HEK293 (cell line): Measurements from ENCODE around the gene NCKAP5.

ENCODE experiments used
- CTCF ChIP-seq: fragments of 450-650 bp; formaldehyde crosslinking; IDR thresholded peaks from 2 replicates; pipeline ENCODE4 v1.5.1; 2016; ENCODE audit warnings: missing biosample characterization, missing genetic modification characterization
- ELK4 ChIP-seq: IDR thresholded peaks from 2 replicates; pipeline ENCODE4 v1.6.1; 2011; ENCODE audit warnings: mild to moderate bottlenecking, low read depth, low read length, borderline replicate concordance
- GLI2 ChIP-seq: fragments of 450-650 bp; formaldehyde crosslinking; IDR thresholded peaks from 2 replicates; pipeline ENCODE4; 2017; ENCODE audit warnings: missing biosample characterization, missing genetic modification characterization, low read depth, borderline replicate concordance
- GLI4 ChIP-seq: fragments of 450-650 bp; formaldehyde crosslinking; IDR thresholded peaks from 2 replicates; pipeline ENCODE4 v1.5.1; 2016; ENCODE audit warnings: missing biosample characterization, missing genetic modification characterization
- HOXA7 ChIP-seq: sonication (generic); formaldehyde crosslinking; IDR thresholded peaks from 2 replicates; pipeline ENCODE4 v1.8.1; 2022; ENCODE audit warnings: missing genetic modification reagents, borderline replicate concordance
- KLF1 ChIP-seq: fragments of 450-650 bp; formaldehyde crosslinking; IDR thresholded peaks from 2 replicates; pipeline ENCODE4 v1.5.1; 2016; ENCODE audit warnings: missing biosample characterization, missing genetic modification characterization
- OSR2 ChIP-seq: fragments of 450-650 bp; formaldehyde crosslinking; IDR thresholded peaks from 2 replicates; pipeline ENCODE4 v1.5.1; 2016; ENCODE audit warnings: missing biosample characterization, missing genetic modification characterization
- REST ChIP-seq: fragments of 450-650 bp; formaldehyde crosslinking; IDR thresholded peaks from 2 replicates; pipeline ENCODE4 v1.5.1; 2016; ENCODE audit warnings: missing biosample characterization, missing genetic modification characterization
- SALL2 ChIP-seq: fragments of 450-650 bp; formaldehyde crosslinking; IDR thresholded peaks from 2 replicates; pipeline ENCODE4 v1.5.0; 2017; ENCODE audit warnings: missing biosample characterization, mild to moderate bottlenecking, missing genetic modification characterization, borderline replicate concordance
- ZBTB1 ChIP-seq: fragments of 450-650 bp; formaldehyde crosslinking; IDR thresholded peaks from 2 replicates; pipeline ENCODE4 v1.5.1; 2016; ENCODE audit warnings: missing biosample characterization, missing genetic modification characterization
- ZBTB26 ChIP-seq: fragments of 450-650 bp; formaldehyde crosslinking; optimal IDR thresholded peaks from 2 replicates; pipeline ENCODE3; 2016; ENCODE audit warnings: missing biosample characterization, mild to moderate bottlenecking, missing genetic modification characterization
- ZNF16 ChIP-seq: fragments of 450-650 bp; formaldehyde crosslinking; IDR thresholded peaks from 2 replicates; pipeline ENCODE4 v1.5.1; 2016; ENCODE audit warnings: low read depth, missing biosample characterization, missing genetic modification characterization
- ZNF24 ChIP-seq: fragments of 450-650 bp; formaldehyde crosslinking; IDR thresholded peaks from 2 replicates; pipeline ENCODE4 v1.5.1; 2016; ENCODE audit warnings: missing biosample characterization, missing genetic modification characterization
- ZNF280D ChIP-seq: fragments of 450-650 bp; formaldehyde crosslinking; IDR thresholded peaks from 2 replicates; pipeline ENCODE4 v1.5.1; 2016; ENCODE audit warnings: missing biosample characterization, missing genetic modification characterization
- ZNF324 ChIP-seq: fragments of 450-650 bp; formaldehyde crosslinking; IDR thresholded peaks from 2 replicates; pipeline ENCODE4 v1.5.1; 2016; ENCODE audit warnings: missing biosample characterization, missing genetic modification characterization
- ZNF394 ChIP-seq: fragments of 450-650 bp; formaldehyde crosslinking; IDR thresholded peaks from 2 replicates; pipeline ENCODE4 v1.5.1; 2016; ENCODE audit warnings: missing biosample characterization, missing genetic modification characterization, mild to moderate bottlenecking, moderate library complexity, borderline replicate concordance
- ZNF416 ChIP-seq: fragments of 450-650 bp; formaldehyde crosslinking; IDR thresholded peaks from 2 replicates; pipeline ENCODE4 v1.5.1; 2016; ENCODE audit warnings: missing biosample characterization, missing genetic modification characterization
- ZNF510 ChIP-seq: fragments of 450-650 bp; formaldehyde crosslinking; IDR thresholded peaks from 2 replicates; pipeline ENCODE4 v1.5.1; 2018; ENCODE audit warnings: mild to moderate bottlenecking, missing genetic modification characterization, missing biosample characterization; ENCODE audit not compliant: insufficient replicate concordance
- ZNF514 ChIP-seq: fragments of 450-650 bp; formaldehyde crosslinking; IDR thresholded peaks from 2 replicates; pipeline ENCODE4 v1.5.1; 2016; ENCODE audit warnings: missing biosample characterization, missing genetic modification characterization
- ZNF521 ChIP-seq: fragments of 450-650 bp; formaldehyde crosslinking; IDR thresholded peaks from 2 replicates; pipeline ENCODE4 v1.5.1; 2017; ENCODE audit warnings: missing biosample characterization, mild to moderate bottlenecking, missing genetic modification characterization
- ZNF549 ChIP-seq: fragments of 450-650 bp; IDR thresholded peaks from 2 replicates; pipeline ENCODE4 v1.5.1; 2018; ENCODE audit warnings: missing biosample characterization, missing genetic modification characterization, mild to moderate bottlenecking, inconsistent platforms, moderate library complexity
- ZNF558 ChIP-seq: fragments of 450-650 bp; formaldehyde crosslinking; IDR thresholded peaks from 2 replicates; pipeline ENCODE4 v1.5.1; 2016; ENCODE audit warnings: missing biosample characterization, missing genetic modification characterization
- ZNF600 ChIP-seq: fragments of 450-650 bp; formaldehyde crosslinking; IDR thresholded peaks from 2 replicates; pipeline ENCODE4 v1.5.1; 2016; ENCODE audit warnings: missing biosample characterization, missing genetic modification characterization
- ZNF654 ChIP-seq: fragments of 450-650 bp; formaldehyde crosslinking; IDR thresholded peaks from 2 replicates; pipeline ENCODE4 v1.5.1; 2016; ENCODE audit warnings: low read depth, missing biosample characterization, missing genetic modification characterization
- ZNF677 ChIP-seq: fragments of 450-650 bp; IDR thresholded peaks from 2 replicates; pipeline ENCODE4 v1.5.0; 2018; ENCODE audit warnings: missing biosample characterization, mild to moderate bottlenecking, missing genetic modification characterization, moderate library complexity
- ZNF830 ChIP-seq: fragments of 450-650 bp; IDR thresholded peaks from 2 replicates; pipeline ENCODE4 v1.5.0; 2018; ENCODE audit warnings: missing biosample characterization, missing genetic modification characterization, low read depth, mild to moderate bottlenecking, moderate library complexity
- ZNF837 ChIP-seq: fragments of 450-650 bp; formaldehyde crosslinking; IDR thresholded peaks from 2 replicates; pipeline ENCODE4 v1.5.1; 2016; ENCODE audit warnings: missing biosample characterization, missing genetic modification characterization
- ZNF843 ChIP-seq: fragments of 450-650 bp; formaldehyde crosslinking; IDR thresholded peaks from 2 replicates; pipeline ENCODE4 v1.5.1; 2016; ENCODE audit warnings: missing biosample characterization, missing genetic modification characterization
- ZSCAN30 ChIP-seq: fragments of 450-650 bp; IDR thresholded peaks from 2 replicates; pipeline ENCODE4 v1.5.1; 2018; ENCODE audit warnings: missing biosample characterization, mild to moderate bottlenecking, missing genetic modification characterization, moderate library complexity
- ZXDB ChIP-seq: fragments of 450-650 bp; formaldehyde crosslinking; IDR thresholded peaks from 2 replicates; pipeline ENCODE4 v1.5.1; 2016; ENCODE audit warnings: missing biosample characterization, missing genetic modification characterization

Gene NCKAP5

GRCh38 chr2:133266041-133266925, 302.0 kb downstream of the NCKAP5 start (continued):
- TF ChIP-seq ZNF280D (tag by site-specific recombination) (no peak), ZBTB1 (tag by site-specific recombination) (no peak), ZNF600 (no peak), ZNF830 (tag by site-specific recombination) (no peak), ZNF521 (tag by site-specific recombination) (no peak), ZSCAN30 (tag by site-specific recombination) (no peak), OSR2 (no peak), ZXDB (peak; percentile 34; the same call in 1 of the 2 replicates), ZNF16 (tag by site-specific recombination) (no peak), HOXA7 (CRISPR knock-in tag) (no peak), ZNF677 (no peak), GLI2 (tag by site-specific recombination) (no peak), GLI4 (no peak), ZNF416 (no peak), ZNF558 (no peak), ZNF837 (tag by site-specific recombination) (no peak), ZNF843 (no peak), ZNF549 (no peak), ZNF514 (tag by site-specific recombination) (no peak), REST (tag by site-specific recombination) (no peak), ZNF24 (tag by site-specific recombination) (no peak), KLF1 (tag by site-specific recombination) (peak; percentile 46; the same call in 1 of the 2 replicates), ZBTB26 (tag by site-specific recombination) (peak; percentile 92), SALL2 (tag by site-specific recombination) (no peak), ZNF324 (tag by site-specific recombination) (no peak), ZNF654 (tag by site-specific recombination) (no peak), ZNF394 (tag by site-specific recombination) (no peak), ELK4 (no peak), CTCF (tag by site-specific recombination) (peak; percentile 89), ZNF510 (tag by site-specific recombination) (no peak)
